NCI-H82 (cell line): ENCODE results near the gene C16orf74.

Experiments
- DNase-seq: peaks from one replicate; lab custom pipeline; 2025; lab: John Stamatoyannopoulos, UW

C16orf74 gene

GRCh38 chr16:85746460-85747215 is 4.3 kb downstream of the C16orf74 start:
- DNase-seq, result no peak

GRCh38 chr16:85738923-85739715 is 11.8 kb downstream of the C16orf74 start:
- DNase-seq, result no peak

- DNase-seq, result no peak
These were observed 14.0 kb downstream of the C16orf74 start for GRCh38 chr16:85736921-85737320.

- no peak for DNase-seq
These were observed 14.9 kb downstream of the C16orf74 start for GRCh38 chr16:85735946-85736345.

GRCh38 chr16:85735225-85735635 is 15.7 kb downstream of the C16orf74 start:
- no peak for DNase-seq

GRCh38 chr16:85734311-85735017 is 16.4 kb downstream of the C16orf74 start:
- no peak for DNase-seq

- DNase-seq, result peak; percentile 71
These were observed 17.1 kb downstream of the C16orf74 start for GRCh38 chr16:85733839-85734170.

- DNase-seq, result no peak
These were observed 17.6 kb downstream of the C16orf74 start for GRCh38 chr16:85733155-85733838.

GRCh38 chr16:85731179-85731578 is 19.7 kb downstream of the C16orf74 start:
- peak; percentile 50 for DNase-seq

GRCh38 chr16:85730186-85730465 is 20.8 kb downstream of the C16orf74 start:
- DNase-seq, result no peak

- peak; percentile 47 for DNase-seq
These were observed 21.3 kb downstream of the C16orf74 start for GRCh38 chr16:85729452-85730185.

- peak; percentile 42 for DNase-seq
These were observed 22.0 kb downstream of the C16orf74 start for GRCh38 chr16:85728879-85729278.

GRCh38 chr16:85724936-85725335 is 26.0 kb downstream of the C16orf74 start:
- DNase-seq, result peak; percentile 95

- no peak for DNase-seq
These were observed 26.6 kb downstream of the C16orf74 start for GRCh38 chr16:85724126-85724879.

- no peak for DNase-seq
These were observed 28.6 kb downstream of the C16orf74 start for GRCh38 chr16:85722128-85722893.

GRCh38 chr16:85720302-85720637 is 30.6 kb downstream of the C16orf74 start:
- DNase-seq, result no peak

- peak; percentile 75 for DNase-seq
These were observed 31.1 kb downstream of the C16orf74 start for GRCh38 chr16:85719605-85720301.

- DNase-seq, result peak; percentile 63
These were observed 32.2 kb downstream of the C16orf74 start for GRCh38 chr16:85718682-85719081.

GRCh38 chr16:85718153-85718477 is 32.8 kb downstream of the C16orf74 start:
- DNase-seq, result no peak
